ENCODE data around the gene GPC5. TPM values are rescaled to one million over a fixed set of nuclear protein-coding genes. Genes with fewer than 3 reads are reported as not detected.
A peak's percentile ranks its signal among the peaks of the same experiment; 100 is the strongest.

Gene GPC5
- total and polyA plus RNA-seq, 2 of the 13 experiments (the other 11 are each of a cell fraction or from before 2014, with no cell fraction given): 0.02 to 0.07 TPM

- TF ChIP-seq ZNF512B (CRISPR knock-in tag; IDR thresholded peaks at IDR 0.05; ENCODE audit: borderline replicate concordance) (no peak), ZMAT3 (CRISPR knock-in tag; conservative IDR thresholded peaks at IDR 0.05) (no peak), ATF4 (CRISPR knock-in tag; IDR thresholded peaks at IDR 0.05) (no peak), ZBTB40 (IDR thresholded peaks at IDR 0.05) (no peak), ZBTB40 (CRISPR knock-in tag; IDR thresholded peaks at IDR 0.05) (no peak), MXD4 (CRISPR knock-in tag; IDR thresholded peaks at IDR 0.05) (no peak), ZFY (CRISPR knock-in tag; IDR thresholded peaks at IDR 0.05) (no peak), ATF2 (CRISPR knock-in tag; IDR thresholded peaks at IDR 0.05) (no peak), ZNF879 (CRISPR knock-in tag; IDR thresholded peaks at IDR 0.05) (no peak), ZNF75D (CRISPR knock-in tag; IDR thresholded peaks at IDR 0.05; ENCODE audit: borderline replicate concordance) (no peak)
- TF ChIP-seq, protein P1, sequence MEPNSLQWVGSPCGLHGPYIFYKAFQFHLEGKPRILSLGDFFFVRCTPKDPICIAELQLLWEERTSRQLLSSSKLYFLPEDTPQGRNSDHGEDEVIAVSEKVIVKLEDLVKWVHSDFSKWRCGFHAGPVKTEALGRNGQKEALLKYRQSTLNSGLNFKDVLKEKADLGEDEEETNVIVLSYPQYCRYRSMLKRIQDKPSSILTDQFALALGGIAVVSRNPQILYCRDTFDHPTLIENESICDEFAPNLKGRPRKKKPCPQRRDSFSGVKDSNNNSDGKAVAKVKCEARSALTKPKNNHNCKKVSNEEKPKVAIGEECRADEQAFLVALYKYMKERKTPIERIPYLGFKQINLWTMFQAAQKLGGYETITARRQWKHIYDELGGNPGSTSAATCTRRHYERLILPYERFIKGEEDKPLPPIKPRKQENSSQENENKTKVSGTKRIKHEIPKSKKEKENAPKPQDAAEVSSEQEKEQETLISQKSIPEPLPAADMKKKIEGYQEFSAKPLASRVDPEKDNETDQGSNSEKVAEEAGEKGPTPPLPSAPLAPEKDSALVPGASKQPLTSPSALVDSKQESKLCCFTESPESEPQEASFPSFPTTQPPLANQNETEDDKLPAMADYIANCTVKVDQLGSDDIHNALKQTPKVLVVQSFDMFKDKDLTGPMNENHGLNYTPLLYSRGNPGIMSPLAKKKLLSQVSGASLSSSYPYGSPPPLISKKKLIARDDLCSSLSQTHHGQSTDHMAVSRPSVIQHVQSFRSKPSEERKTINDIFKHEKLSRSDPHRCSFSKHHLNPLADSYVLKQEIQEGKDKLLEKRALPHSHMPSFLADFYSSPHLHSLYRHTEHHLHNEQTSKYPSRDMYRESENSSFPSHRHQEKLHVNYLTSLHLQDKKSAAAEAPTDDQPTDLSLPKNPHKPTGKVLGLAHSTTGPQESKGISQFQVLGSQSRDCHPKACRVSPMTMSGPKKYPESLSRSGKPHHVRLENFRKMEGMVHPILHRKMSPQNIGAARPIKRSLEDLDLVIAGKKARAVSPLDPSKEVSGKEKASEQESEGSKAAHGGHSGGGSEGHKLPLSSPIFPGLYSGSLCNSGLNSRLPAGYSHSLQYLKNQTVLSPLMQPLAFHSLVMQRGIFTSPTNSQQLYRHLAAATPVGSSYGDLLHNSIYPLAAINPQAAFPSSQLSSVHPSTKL (CRISPR knock-in tag; IDR thresholded peaks at IDR 0.05): peak; percentile 36; the same call in 1 of the 2 replicates
Observed at GRCh38 chr13:91372911-91373310, 25.5 kb upstream of the GPC5 start (continued).

Measured in HepG2 (cell line).